Peyer's patch (tissue), 4 donors: Measurements from ENCODE around the gene SLC7A7. TPM values are rescaled to one million over a fixed set of nuclear protein-coding genes. Genes with fewer than 3 reads are reported as not detected.
"Not testable (repeated sequence)": the region's sequence is repeated elsewhere in the genome, so short reads cannot be mapped to it uniquely, and the experiment has no call there.

Source experiments
- DNase-seq, 3 donors: peaks; one replicate each; pipeline ENCODE4 v3.0.0-alpha.2; 2017 to 2019
- H3K27ac ChIP-seq, 4 donors: fragments of 200-600 bp; sonication (generic); one replicate each; pipeline ENCODE4 v1.5.1; 2016 to 2019
- H3K27me3 ChIP-seq, 2 donors: fragments of 200-600 bp; sonication (generic); one replicate each; pipeline ENCODE4 v1.5.1; 2019
- H3K36me3 ChIP-seq, 3 donors: fragments of 200-600 bp; sonication (generic); one replicate each; pipeline ENCODE4 v1.5.1; 2016 to 2019
- H3K4me1 ChIP-seq, 4 donors: fragments of 200-600 bp; sonication (generic); one replicate each; pipeline ENCODE4 v1.5.1; 2016 to 2019
- H3K4me3 ChIP-seq, 4 donors: fragments of 200-600 bp; sonication (generic); 1 replicate in 3 of 4; 2 replicates in 1 of 4; pipeline ENCODE4 v1.5.1; 2016 to 2019; ENCODE audit warnings: mild to moderate bottlenecking in 1 of 4
- H3K9me3 ChIP-seq, 4 donors: fragments of 200-600 bp; sonication (generic); one replicate each; pipeline ENCODE4 v1.5.1; 2016 to 2019; ENCODE audit warnings: mild to moderate bottlenecking in 1 of 4
- POLR2A ChIP-seq, 2 donors: fragments of 450-650 bp; IDR thresholded peaks; one replicate each; pipeline ENCODE4 v1.5.1; 2017; ENCODE audit warnings: antibody characterized with exemption in 2 of 2, mild to moderate bottlenecking in 2 of 2, moderate library complexity in 2 of 2
- total RNA-seq, 4 donors: library from RNA; depleted of rRNA; stranded (reverse); fragments of >200 nt; gene quantifications; one replicate each; pipeline ENCODE4 v1.1.0, GENCODE V29; 2016
- TF ChIP-seq, protein P1 (sequence below), 6 experiments: fragments of 450-650 bp in 4 of 6; fragments of 200-600 bp in 2 of 6; sonication (generic) in 1 of 6; IDR thresholded peaks; one replicate each; pipeline ENCODE4 v1.5.1; 2017 to 2019; ENCODE audit warnings: antibody characterized with exemption in 6 of 6, mild to moderate bottlenecking in 3 of 6, moderate library complexity in 1 of 6

Gene SLC7A7
- total RNA-seq, 4 donors from 2014 or later = 30.5 to 787 (median 367) TPM

DNA sequence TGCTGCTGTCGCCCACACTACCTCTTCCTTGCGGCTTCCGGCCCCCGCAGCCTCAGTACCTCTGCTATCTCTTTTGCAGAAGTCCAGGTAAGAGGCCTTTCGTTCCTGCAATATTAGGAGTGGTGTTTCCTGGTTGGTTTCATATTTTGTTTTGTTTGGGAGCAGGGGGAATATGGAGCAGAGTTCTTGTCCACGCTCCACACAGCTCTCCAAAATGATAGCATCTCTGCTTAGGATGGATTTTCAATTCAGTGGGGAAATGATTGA lies 48.0 kb downstream of the SLC7A7 start:
- Histone ChIP-seq H3K4me1 (peaks cover 0 to 22% (median 5%) of the 10 kb centered on the region in 4 donors), H3K36me3 (peaks cover 0 to 32% (median 0%) of the 10 kb centered on the region in 3 donors), H3K27ac (peak overlapping the region; percentile 61 to 90 (median 82)), H3K4me3 (peak overlapping the region; percentile 69 to 97 (median 88)), H3K27me3 (no peaks in the 10 kb centered on the region), H3K9me3 (peaks cover 0 to 3% (median 0%) of the 10 kb centered on the region in 4 donors)
- TF ChIP-seq, protein P1, sequence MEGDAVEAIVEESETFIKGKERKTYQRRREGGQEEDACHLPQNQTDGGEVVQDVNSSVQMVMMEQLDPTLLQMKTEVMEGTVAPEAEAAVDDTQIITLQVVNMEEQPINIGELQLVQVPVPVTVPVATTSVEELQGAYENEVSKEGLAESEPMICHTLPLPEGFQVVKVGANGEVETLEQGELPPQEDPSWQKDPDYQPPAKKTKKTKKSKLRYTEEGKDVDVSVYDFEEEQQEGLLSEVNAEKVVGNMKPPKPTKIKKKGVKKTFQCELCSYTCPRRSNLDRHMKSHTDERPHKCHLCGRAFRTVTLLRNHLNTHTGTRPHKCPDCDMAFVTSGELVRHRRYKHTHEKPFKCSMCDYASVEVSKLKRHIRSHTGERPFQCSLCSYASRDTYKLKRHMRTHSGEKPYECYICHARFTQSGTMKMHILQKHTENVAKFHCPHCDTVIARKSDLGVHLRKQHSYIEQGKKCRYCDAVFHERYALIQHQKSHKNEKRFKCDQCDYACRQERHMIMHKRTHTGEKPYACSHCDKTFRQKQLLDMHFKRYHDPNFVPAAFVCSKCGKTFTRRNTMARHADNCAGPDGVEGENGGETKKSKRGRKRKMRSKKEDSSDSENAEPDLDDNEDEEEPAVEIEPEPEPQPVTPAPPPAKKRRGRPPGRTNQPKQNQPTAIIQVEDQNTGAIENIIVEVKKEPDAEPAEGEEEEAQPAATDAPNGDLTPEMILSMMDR (IDR thresholded peaks at IDR 0.05) = no peak
- TF ChIP-seq POLR2A (IDR thresholded peaks at IDR 0.05) = no peak
- peak in 1 of 3 donors; percentile 33 for DNase-seq

DNA sequence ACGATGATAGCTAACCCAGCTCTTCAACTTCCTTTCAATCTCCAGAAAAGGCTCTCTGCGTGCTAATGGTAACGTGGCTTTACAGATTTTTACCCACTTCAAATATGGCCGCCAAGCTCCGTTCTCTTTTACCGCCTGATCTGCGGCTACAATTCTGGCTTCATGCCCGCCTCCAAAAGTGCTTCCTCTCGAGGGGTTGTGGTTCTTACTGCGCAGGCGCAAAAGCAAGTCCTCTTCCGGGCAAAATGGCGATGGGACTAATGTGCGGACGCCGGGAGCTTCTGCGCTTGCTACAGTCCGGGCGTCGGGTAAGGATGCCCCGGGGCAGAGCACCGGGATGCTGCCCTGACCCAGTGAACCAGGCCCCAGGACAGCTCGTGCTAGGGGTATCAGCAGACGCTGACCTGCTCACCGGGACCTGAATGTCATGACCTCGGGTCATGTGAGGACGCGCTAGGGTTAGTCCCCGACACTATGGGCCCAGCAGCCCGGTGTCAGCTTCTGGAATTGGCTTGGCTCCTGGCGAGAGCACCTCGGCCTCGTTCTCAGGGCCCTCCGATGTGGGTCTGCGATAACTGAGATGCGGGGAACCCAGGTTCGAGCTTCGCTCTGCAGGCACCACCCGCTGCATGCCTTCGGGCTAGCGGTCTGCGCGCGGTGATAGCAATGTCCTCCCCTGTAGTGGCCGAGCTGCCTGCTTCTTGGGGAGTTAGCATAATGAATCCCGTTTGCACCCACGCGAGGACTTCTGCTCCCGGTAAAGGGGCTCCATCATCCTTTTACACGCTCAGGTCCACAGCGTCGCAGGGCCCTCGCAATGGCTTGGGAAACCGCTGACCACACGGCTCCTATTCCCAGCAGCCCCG lies 48.5 kb downstream of the SLC7A7 start, which contains the start of gene OXA1L:
OXA1L (plus strand) TSS at position 232 of the 866 bp plus-strand sequence; CDS start at position 246, 14 bp downstream.
- Histone ChIP-seq H3K27ac (peak within 1 kb of the TSS; percentile 61 to 90 (median 82)), H3K4me3 (peak within 1 kb of the TSS; percentile 69 to 97 (median 88)), H3K27me3 (no peaks in the 10 kb centered on the region), H3K36me3 (peaks cover 0 to 29% (median 0%) of the 10 kb centered on the region in 3 donors), H3K4me1 (peaks cover 0 to 22% (median 5%) of the 10 kb centered on the region in 4 donors), H3K9me3 (peaks cover 0 to 5% (median 0%) of the 10 kb centered on the region in 4 donors)
- peak; percentile 38 to 49 for TF ChIP-seq POLR2A (IDR thresholded peaks at IDR 0.05)
- TF ChIP-seq, protein P1 (IDR thresholded peaks at IDR 0.05) = no peak
- DNase-seq = peak; percentile 92 to 99 (median 94)

DNA sequence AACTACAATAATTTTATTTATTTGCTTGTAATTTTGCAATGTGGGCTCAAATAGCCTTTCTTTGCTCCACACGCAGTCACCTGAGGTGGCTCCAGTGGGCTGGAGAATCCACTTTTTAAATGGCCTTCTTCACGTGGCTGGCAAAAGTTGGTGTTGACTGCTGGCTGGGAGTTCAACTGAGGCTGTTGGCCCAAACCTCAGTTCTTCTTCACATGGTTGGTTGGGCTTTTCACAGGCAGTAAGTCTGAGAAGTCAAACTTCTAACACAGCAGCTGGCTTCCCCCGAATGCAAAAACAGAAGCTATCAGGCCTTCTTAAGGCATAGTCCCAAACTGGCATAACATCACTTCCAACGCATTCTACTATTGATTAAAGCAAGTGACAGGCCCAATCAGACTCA lies 50.9 kb downstream of the SLC7A7 start:
- Histone ChIP-seq H3K9me3 (peaks cover 0 to 5% (median 0%) of the 10 kb centered on the region in 4 donors), H3K27ac (no peak overlapping the region), H3K4me3 (no peak overlapping the region), H3K36me3 (peaks cover 0 to 6% (median 0%) of the 10 kb centered on the region in 3 donors), H3K4me1 (peaks cover 0 to 22% (median 5%) of the 10 kb centered on the region in 4 donors), H3K27me3 (no peaks in the 10 kb centered on the region)
- no peak for DNase-seq
- TF ChIP-seq POLR2A (IDR thresholded peaks at IDR 0.05) = no peak
- TF ChIP-seq, protein P1 (IDR thresholded peaks at IDR 0.05) = no peak

DNA sequence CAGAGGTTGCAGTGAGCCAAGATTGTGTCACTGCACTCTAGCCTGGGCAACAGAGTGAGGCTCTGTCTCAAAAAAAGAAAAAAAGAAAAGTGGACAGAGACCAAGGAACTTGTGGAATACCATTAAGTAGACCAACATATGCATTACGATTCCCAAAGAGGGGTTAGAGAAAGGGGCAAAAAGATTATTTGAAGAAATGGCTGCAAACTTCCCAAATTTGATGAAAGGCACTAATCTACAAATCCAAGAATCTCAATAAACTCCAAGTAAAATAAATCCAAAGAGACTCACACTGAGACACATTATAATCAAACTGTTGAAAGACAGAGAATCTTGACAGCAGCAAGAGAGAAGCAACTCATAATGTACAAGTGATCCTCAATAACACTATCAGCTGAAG lies 53.5 kb downstream of the SLC7A7 start:
- Histone ChIP-seq H3K27ac (no peak overlapping the region), H3K36me3 (no peaks in the 10 kb centered on the region), H3K4me1 (peaks cover 0 to 5% (median 0%) of the 10 kb centered on the region in 4 donors), H3K4me3 (no peak overlapping the region), H3K9me3 (peaks cover 0 to 5% (median 0%) of the 10 kb centered on the region in 4 donors), H3K27me3 (no peaks in the 10 kb centered on the region)
- DNase-seq = no peak
- TF ChIP-seq POLR2A (IDR thresholded peaks at IDR 0.05) = no peak
- TF ChIP-seq, protein P1 (IDR thresholded peaks at IDR 0.05) = no peak

DNA sequence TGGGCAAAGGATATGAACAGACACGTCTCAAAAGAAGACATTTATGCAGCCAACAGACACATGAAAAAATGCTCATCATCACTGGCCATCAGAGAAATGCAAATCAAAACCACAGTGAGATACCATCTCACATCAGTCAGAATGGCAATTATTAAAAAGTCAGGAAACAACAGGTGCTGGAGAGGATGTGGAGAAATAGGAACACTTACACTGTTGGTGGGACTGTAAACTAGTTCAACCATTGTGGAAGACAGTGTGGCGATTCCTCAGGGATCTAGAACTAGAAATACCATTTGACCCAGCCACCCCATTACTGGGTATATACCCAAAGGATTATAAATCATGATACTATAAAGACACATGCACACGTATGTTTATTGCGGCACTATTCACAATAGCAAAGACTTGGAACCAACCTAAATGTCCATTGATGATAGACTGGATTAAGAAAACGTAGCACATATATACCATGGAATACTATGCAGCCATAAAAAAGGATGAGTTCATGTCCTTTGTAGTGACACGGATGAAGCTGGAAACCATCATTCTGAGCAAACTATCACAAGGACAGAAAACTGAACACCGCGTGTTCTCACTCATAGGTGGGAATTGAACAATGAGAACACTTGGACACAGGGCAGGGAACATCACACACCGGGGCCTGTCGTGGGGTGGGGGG lies 57.1 kb downstream of the SLC7A7 start:
- not testable (repeated sequence) for DNase-seq, H3K4me3 ChIP-seq, H3K36me3 ChIP-seq, H3K9me3 ChIP-seq, H3K27ac ChIP-seq, H3K27me3 ChIP-seq, H3K4me1 ChIP-seq

DNA sequence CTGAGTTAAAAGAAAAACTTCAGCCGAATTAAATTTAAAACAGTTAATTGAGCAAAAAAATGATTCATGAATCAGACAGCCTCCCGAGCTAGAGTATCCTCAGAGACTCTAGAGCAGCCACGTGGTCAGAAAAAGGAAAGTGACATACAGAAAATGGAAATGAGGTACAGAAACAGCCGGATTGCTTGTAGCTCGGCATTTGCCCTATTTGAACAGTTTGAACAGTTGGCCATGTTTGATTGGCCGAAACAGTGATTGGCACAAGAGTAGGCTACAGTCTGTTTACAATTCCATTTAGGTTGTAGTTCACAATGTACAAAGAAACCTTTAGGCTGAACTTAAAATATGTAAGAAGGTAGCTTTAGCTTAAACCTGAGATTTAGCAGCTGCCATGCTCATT lies 61.6 kb downstream of the SLC7A7 start:
- no peaks in the 10 kb centered on the region for H3K9me3 ChIP-seq

More for the DNA sequence above, 61.6 kb downstream of the SLC7A7 start:
- Histone ChIP-seq H3K36me3 (no peaks in the 10 kb centered on the region), H3K27me3 (no peaks in the 10 kb centered on the region), H3K4me1 (no peaks in the 10 kb centered on the region), H3K4me3 (no peak overlapping the region), H3K27ac (no peak overlapping the region)
- DNase-seq = no peak
- TF ChIP-seq, protein P1 (IDR thresholded peaks at IDR 0.05) = no peak
